T-helper 17 cell (primary cell): Measurements from ENCODE around the gene TBC1D1. TPM values are rescaled to one million over a fixed set of nuclear protein-coding genes. Genes with fewer than 3 reads are reported as not detected.
A peak's percentile ranks its signal among the peaks of the same experiment; 100 is the strongest.

Source experiments
- ATAC-seq: fragments of 150-1000 bp; cut with Tn5 transposase; 2 replicates; pipeline ENCODE4 v1.10.0; 2021; ENCODE audit warnings: mild to moderate bottlenecking, moderate library complexity
- DNase-seq, 3 donors: peaks; one replicate each; pipeline versions ENCODE4 v3.0.0 to v3.0.0-alpha.2; 2020 to 2021
- H3K9me3 ChIP-seq: one replicate; pipeline ENCODE4 v1.7.0; 2013; ENCODE audit warnings: low read length, mild to moderate bottlenecking; ENCODE audit not compliant: control insufficient read depth, poor library complexity, severe bottlenecking
- H3K27ac Mint-ChIP-seq: one replicate; pipeline ENCODE4 v1.8.0; 2022; ENCODE audit warnings: mild to moderate bottlenecking, moderate library complexity, mixed read lengths
- H3K27me3 Mint-ChIP-seq: one replicate; pipeline ENCODE4 v1.8.0; 2022; ENCODE audit warnings: mixed read lengths
- H3K36me3 Mint-ChIP-seq: one replicate; pipeline ENCODE4 v1.8.0; 2022; ENCODE audit warnings: low read depth, mixed read lengths
- H3K4me1 Mint-ChIP-seq: one replicate; pipeline ENCODE4 v1.8.0; 2022; ENCODE audit warnings: mild to moderate bottlenecking, mixed read lengths
- H3K4me3 Mint-ChIP-seq: one replicate; pipeline ENCODE4 v1.8.0; 2022; ENCODE audit warnings: mild to moderate bottlenecking, moderate library complexity, mixed read lengths
- total RNA-seq, 4 donors: library from RNA in 2 of 4; stranded (reverse) in 2 of 4; gene quantifications; one replicate each; pipeline ENCODE4 v1.2.3 and lab custom pipeline; 2022 to 2026

TBC1D1 gene
- total RNA-seq, 2 donors from 2014 or later = 45.5 to 51.1 TPM

DNA sequence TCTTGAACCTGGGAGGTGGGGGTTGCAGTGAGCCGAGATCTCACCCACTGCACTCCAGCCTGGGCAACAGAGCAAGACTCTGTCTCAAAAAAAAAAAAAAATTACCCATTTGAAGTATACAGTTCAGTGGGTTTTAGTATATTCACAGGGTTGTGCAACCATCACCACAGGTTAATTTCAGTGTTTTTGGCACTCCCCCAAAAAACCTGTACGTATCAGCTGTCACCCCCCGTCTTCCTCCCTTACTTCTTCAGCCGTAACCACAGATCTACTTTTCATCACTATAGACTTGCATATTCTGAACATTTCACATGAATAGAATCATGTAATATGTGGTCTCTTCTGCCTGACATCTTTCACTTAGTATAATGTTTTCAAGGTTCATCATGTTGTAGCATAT is 57.7 kb downstream of the TBC1D1 start:
- Mint-ChIP-seq H3K4me3 (no peak overlapping the region), H3K27ac (no peak overlapping the region), H3K36me3 (peaks cover 2% of the 10 kb centered on the region), H3K27me3 (no peaks in the 10 kb centered on the region), H3K4me1 (peaks cover 18% of the 10 kb centered on the region)
- DNase-seq = no peak
- ATAC-seq = no peak
- no peaks in the 10 kb centered on the region for H3K9me3 ChIP-seq

GRCh38 chr4:37949636-37950426 is 58.9 kb downstream of the TBC1D1 start:
- Mint-ChIP-seq H3K4me1 (peaks cover 24% of the 10 kb centered on the region), H3K36me3 (peaks cover 4% of the 10 kb centered on the region), H3K27ac (peak overlapping the region; percentile 14), H3K4me3 (no peak overlapping the region), H3K27me3 (no peaks in the 10 kb centered on the region)
- DNase-seq (no peak), ATAC-seq (no peak)
- no peaks in the 10 kb centered on the region for H3K9me3 ChIP-seq

GRCh38 chr4:37951461-37952352 is 60.8 kb downstream of the TBC1D1 start:
- H3K27ac Mint-ChIP-seq = no peak overlapping the region
- ATAC-seq (no peak), DNase-seq (no peak)
- peaks cover 2% of the 10 kb centered on the region for H3K36me3 Mint-ChIP-seq
- H3K27me3 Mint-ChIP-seq = no peaks in the 10 kb centered on the region
- no peak overlapping the region for H3K4me3 Mint-ChIP-seq
- no peaks in the 10 kb centered on the region for H3K9me3 ChIP-seq
- peaks cover 18% of the 10 kb centered on the region for H3K4me1 Mint-ChIP-seq

DNA sequence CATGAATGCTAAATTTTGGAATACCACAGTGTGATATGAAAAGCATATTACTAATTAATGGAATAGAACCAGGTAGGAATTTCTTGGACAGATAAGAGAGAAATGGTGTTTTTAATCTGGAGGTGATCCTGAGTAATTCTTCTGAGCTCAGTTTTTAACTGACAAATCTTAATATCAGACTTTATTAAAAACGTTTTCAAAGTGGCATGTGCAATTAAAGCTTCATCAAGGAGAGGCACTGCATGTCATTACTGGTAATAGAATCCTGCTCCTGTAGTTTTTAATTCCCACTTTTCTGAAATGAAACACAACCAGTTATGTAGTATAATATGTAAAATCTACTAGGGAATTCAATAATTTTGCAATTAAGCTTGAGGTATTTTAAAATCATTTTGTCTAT is 62.3 kb downstream of the TBC1D1 start:
- Mint-ChIP-seq H3K27me3 (no peaks in the 10 kb centered on the region), H3K36me3 (peaks cover 2% of the 10 kb centered on the region), H3K27ac (peak overlapping the region; percentile 66), H3K4me3 (no peak overlapping the region), H3K4me1 (peaks cover 16% of the 10 kb centered on the region)
- H3K9me3 ChIP-seq = no peaks in the 10 kb centered on the region
- no peak for DNase-seq
- no peak for ATAC-seq

GRCh38 chr4:37953620-37954293 is 62.9 kb downstream of the TBC1D1 start:
- ATAC-seq (no peak), DNase-seq (no peak)
- H3K9me3 ChIP-seq = no peaks in the 10 kb centered on the region
- peak overlapping the region; percentile 66 for H3K27ac Mint-ChIP-seq
- peaks cover 2% of the 10 kb centered on the region for H3K36me3 Mint-ChIP-seq
- no peak overlapping the region for H3K4me3 Mint-ChIP-seq
- no peaks in the 10 kb centered on the region for H3K27me3 Mint-ChIP-seq
- H3K4me1 Mint-ChIP-seq = peaks cover 13% of the 10 kb centered on the region

DNA sequence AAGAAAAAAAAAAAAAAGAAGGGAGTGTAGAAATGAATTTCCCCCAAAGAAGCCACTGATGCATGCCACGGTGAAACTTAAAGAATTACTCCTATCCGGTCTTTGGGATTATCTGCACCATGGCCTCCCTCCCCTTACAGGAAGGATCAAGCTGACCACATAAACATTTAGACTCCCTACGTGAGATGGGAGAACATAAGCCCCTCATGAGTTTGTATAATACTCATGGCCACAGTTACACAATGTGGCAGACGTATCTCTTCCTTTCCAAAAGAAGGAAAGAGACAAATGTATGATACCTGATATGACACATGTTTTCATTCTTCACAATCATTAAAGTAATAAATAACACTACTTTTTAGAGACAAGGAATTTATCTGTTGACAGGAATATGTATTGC is 66.1 kb downstream of the TBC1D1 start:
- Mint-ChIP-seq H3K27ac (no peak overlapping the region), H3K4me1 (peaks cover 6% of the 10 kb centered on the region), H3K27me3 (no peaks in the 10 kb centered on the region), H3K36me3 (peaks cover 2% of the 10 kb centered on the region), H3K4me3 (no peak overlapping the region)
- H3K9me3 ChIP-seq = no peaks in the 10 kb centered on the region
- ATAC-seq = no peak
- no peak for DNase-seq

DNA sequence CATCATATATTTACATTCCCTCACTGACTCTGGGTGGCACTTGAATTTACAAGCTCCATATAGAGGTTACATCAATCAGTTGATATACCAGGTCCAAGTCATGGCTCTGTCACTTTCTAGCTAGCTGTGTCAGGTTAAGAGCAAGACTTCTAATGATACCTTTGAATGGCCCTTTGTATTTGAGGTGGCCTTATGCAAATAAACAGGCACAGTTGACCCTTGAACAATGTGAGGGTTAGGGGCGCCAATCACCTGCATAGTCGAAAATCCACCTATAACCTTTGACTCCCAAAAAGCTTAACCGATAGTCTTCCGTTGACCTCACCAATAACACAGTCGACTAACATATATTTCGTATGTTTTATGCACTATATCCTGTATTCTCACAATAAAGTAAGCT is 68.0 kb downstream of the TBC1D1 start:
- Mint-ChIP-seq H3K27ac (no peak overlapping the region), H3K4me3 (no peak overlapping the region), H3K4me1 (peaks cover 8% of the 10 kb centered on the region), H3K27me3 (no peaks in the 10 kb centered on the region), H3K36me3 (peaks cover 2% of the 10 kb centered on the region)
- ATAC-seq = no peak
- no peak for DNase-seq
- H3K9me3 ChIP-seq = no peaks in the 10 kb centered on the region

DNA sequence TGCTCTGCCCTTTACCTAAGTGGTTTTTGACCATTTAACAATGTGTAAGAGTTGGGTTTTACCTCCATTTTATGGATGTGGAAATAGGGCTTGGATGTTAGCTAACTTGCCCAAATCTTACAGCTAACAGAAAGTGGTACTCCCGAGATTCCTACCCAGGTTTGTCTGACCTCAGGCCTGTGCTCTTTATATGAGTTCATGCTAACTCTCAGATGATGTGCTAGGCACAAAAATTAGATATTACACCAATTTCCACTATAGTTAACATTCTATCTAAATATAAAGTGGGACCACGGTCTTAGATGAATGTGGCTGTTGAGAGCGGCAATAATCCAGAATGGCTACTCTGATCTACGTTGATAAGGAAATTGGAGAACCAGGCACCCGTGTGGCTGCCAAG is 69.2 kb downstream of the TBC1D1 start, which contains the start of gene PTTG2:
Gene PTTG2, plus strand, starts transcription at position 301 of the 400 bp plus-strand sequence. Its CDS starts 37 bp downstream, at position 338.
- ATAC-seq = no peak
- H3K4me1 Mint-ChIP-seq = peaks cover 6% of the 10 kb centered on the region
- no peak within 1 kb of the TSS for H3K27ac Mint-ChIP-seq
- no peak for DNase-seq
- H3K36me3 Mint-ChIP-seq = no peaks in the 10 kb centered on the region
- no peaks in the 10 kb centered on the region for H3K27me3 Mint-ChIP-seq
- H3K9me3 ChIP-seq = no peaks in the 10 kb centered on the region
- no peak within 1 kb of the TSS for H3K4me3 Mint-ChIP-seq

- Mint-ChIP-seq H3K27ac (no peak overlapping the region), H3K27me3 (no peaks in the 10 kb centered on the region), H3K4me1 (peaks cover 6% of the 10 kb centered on the region), H3K4me3 (no peak overlapping the region), H3K36me3 (no peaks in the 10 kb centered on the region)
- DNase-seq = no peak
- H3K9me3 ChIP-seq = no peaks in the 10 kb centered on the region
- ATAC-seq = no peak
Observed at GRCh38 chr4:37960679-37961450, 70.0 kb downstream of the TBC1D1 start.

GRCh38 chr4:37964734-37965457 is 74.0 kb downstream of the TBC1D1 start:
- no peak overlapping the region for H3K4me3 Mint-ChIP-seq
- no peaks in the 10 kb centered on the region for H3K27me3 Mint-ChIP-seq
- peak overlapping the region; percentile 3 for H3K27ac Mint-ChIP-seq
- DNase-seq (no peak), ATAC-seq (no peak)
- H3K4me1 Mint-ChIP-seq = peaks cover 6% of the 10 kb centered on the region
- H3K36me3 Mint-ChIP-seq = no peaks in the 10 kb centered on the region
- no peaks in the 10 kb centered on the region for H3K9me3 ChIP-seq

GRCh38 chr4:37966044-37966443 is 75.2 kb downstream of the TBC1D1 start:
- Mint-ChIP-seq H3K27me3 (no peaks in the 10 kb centered on the region), H3K27ac (no peak overlapping the region)

GRCh38 chr4:37967736-37968135 is 76.9 kb downstream of the TBC1D1 start:
- Mint-ChIP-seq H3K27ac (peak overlapping the region; percentile 32), H3K27me3 (no peaks in the 10 kb centered on the region), H3K4me1 (peaks cover 16% of the 10 kb centered on the region), H3K4me3 (no peak overlapping the region), H3K36me3 (no peaks in the 10 kb centered on the region)
- DNase-seq (no peak), ATAC-seq (no peak)
- H3K9me3 ChIP-seq = no peaks in the 10 kb centered on the region

More at GRCh38 chr4:37966044-37966443, 75.2 kb downstream of the TBC1D1 start:
- Mint-ChIP-seq H3K36me3 (no peaks in the 10 kb centered on the region), H3K4me1 (peaks cover 13% of the 10 kb centered on the region), H3K4me3 (no peak overlapping the region)
- DNase-seq = no peak
- no peaks in the 10 kb centered on the region for H3K9me3 ChIP-seq
- no peak for ATAC-seq
